Activated naive CD8-positive, alpha-beta T cell treated with anti-CD3 and anti-CD28 coated beads, Interleukin-2, amount 50 U/mL, for 16 hours (primary cell): ENCODE results near the gene TBC1D3D.
"Not testable (repeated sequence)": the region's sequence is repeated elsewhere in the genome, so short reads cannot be mapped to it uniquely, and the experiment has no call there.

ENCODE experiments used
- DNase-seq: peaks from one replicate; pipeline ENCODE4 v3.0.0-alpha.2; 2020; ENCODE audit warnings: low read depth, low spot score

TBC1D3D gene

DNA sequence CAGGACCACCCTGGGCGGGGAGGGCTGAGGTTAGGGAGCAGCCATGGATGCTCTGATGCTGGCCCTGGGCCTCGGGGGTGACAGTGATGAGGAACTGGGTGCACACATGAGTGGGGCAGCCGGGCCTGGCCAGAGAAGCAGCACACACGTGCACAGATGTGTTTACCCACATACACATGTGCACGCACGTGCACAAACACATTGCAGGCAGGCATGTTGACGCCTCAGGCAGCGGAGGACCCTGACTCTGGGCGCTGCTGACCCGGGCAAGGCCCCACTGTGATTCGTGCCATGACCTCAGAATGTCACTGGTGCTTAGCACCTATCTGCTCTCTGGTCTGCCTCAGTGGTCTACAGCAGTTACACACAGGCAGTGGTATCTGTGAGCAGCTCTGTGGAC, at the start of gene TBC1D3D:
TBC1D3D (plus strand) TSS at position 301 of the 400 bp plus-strand sequence. CDS start 1,585 bp downstream, outside the sequence.
- DNase-seq: not testable (repeated sequence)

DNA sequence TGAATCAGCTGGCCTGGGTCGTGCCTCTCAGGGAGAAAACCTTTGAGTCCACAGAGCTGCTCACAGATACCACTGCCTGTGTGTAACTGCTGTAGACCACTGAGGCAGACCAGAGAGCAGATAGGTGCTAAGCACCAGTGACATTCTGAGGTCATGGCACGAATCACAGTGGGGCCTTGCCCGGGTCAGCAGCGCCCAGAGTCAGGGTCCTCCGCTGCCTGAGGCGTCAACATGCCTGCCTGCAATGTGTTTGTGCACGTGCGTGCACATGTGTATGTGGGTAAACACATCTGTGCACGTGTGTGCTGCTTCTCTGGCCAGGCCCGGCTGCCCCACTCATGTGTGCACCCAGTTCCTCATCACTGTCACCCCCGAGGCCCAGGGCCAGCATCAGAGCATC, 14.8 kb upstream of the TBC1D3D start, which contains the start of gene TBC1D3L:
TBC1D3L (minus strand) TSS at position 101 of the 400 bp plus-strand sequence. CDS start 1,540 bp downstream, outside the sequence.
- DNase-seq: not testable (repeated sequence)
